ENCODE data around the gene NOTCH1. TPM values are rescaled to one million over a fixed set of nuclear protein-coding genes. Genes with fewer than 3 reads are reported as not detected.

Gene NOTCH1
- total RNA-seq, 1 experiment from 2014 or later: 28.5 TPM

DNA sequence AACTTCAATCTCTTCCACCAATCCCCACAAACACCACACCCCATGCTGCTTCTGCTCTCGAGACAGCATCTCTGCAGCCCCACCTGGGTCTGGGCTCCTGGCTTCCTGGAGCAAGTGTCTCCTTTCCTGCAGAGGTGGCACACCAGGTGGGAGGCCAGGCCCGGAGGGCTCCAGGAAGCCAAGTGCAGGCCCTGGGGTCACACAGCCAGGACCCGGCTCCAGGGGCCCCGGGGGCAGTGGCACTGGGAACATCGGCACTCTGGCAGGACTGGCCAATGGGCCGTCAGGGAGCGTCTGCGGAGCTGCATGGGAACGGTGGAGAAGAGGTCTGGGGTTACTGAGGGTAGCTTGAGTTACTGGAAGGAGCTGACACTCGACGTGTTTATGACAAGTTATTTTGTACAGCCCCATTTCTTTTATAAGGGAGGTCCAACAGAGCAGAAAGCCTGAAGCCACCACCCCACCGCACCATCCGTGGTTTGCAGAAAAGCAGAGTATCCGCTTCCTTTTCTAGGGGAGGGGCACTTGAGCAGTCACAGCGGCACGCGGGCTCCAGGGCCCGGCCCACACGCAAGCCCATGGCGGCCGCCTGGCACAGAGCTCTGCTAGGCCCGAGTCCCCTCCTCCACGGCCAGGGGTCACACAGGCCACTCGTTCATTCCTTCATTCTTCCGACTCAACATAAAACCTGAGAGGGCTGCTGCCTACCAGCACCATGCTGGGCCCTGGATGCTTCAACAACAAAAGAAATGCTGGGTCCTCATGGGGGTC, 91.6 kb downstream of the NOTCH1 start:
- Histone ChIP-seq H3K4me3 (no peak overlapping the region), H3K9me3 (replicated peaks) (no peaks in the 10 kb centered on the region), H3K36me3 (peaks cover 86% of the 10 kb centered on the region), H3K27ac (no peak overlapping the region), H3K27me3 (no peaks in the 10 kb centered on the region), H3K4me1 (peaks cover 18% of the 10 kb centered on the region)
- no peak for DNase-seq

DNA sequence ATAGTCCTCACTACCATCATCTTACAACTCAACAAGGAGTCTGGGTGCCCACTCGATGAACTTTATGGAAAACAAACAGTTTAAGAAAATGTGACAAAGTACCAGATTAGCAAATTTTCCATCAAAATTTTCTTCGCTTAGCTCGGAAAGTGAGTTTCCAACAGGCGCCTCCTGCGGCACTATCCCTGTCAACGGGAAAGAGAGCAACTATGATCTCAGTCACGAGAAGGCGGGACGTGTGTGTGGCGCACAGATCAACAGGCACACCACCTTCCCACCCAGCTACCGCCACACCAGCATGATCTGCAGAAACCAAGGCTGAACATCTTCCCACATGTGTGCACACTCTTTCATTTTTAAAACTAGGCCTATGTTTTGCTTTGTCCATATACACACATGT, 92.5 kb downstream of the NOTCH1 start:
- peaks cover 24% of the 10 kb centered on the region for H3K4me1 ChIP-seq
- no peak overlapping the region for H3K27ac ChIP-seq
- no peak for DNase-seq
- H3K4me3 ChIP-seq: no peak overlapping the region
- no peaks in the 10 kb centered on the region for H3K9me3 ChIP-seq (replicated peaks)
- H3K27me3 ChIP-seq: no peaks in the 10 kb centered on the region
- peaks cover 77% of the 10 kb centered on the region for H3K36me3 ChIP-seq

DNA sequence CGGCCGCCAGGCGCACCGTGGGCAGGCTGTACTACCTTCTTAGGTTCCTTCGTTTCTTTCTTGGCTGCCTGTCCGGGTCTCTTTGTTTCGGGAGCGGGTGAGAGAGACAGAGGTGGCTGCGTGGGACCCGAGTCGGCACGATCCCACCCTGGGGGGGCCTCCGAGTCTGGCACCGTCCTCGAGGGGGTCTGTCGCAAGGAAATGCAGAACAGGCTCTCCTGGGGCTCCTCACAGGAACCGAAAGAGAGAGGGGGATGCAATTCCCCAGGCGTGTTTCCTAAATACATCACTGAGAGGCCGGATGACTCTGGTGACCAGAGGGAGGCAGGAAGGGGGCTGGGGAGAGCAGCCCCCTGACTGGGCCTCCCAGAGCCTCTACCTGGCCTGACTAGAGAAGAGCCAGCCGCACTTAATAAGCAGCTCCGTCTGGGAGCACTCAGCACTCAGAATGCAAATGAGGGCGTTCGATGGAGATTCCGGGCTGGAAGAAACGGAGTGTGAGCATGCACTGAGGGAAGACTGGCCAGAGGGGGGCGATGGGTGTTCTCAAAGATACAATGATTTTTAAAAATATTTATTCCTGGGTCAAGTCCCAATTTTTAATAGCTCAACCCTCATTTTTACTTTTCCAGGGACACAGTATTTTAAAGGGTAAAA, 94.5 kb downstream of the NOTCH1 start:
- Histone ChIP-seq H3K9me3 (replicated peaks) (no peaks in the 10 kb centered on the region), H3K4me1 (peaks cover 24% of the 10 kb centered on the region), H3K27me3 (no peaks in the 10 kb centered on the region), H3K27ac (no peak overlapping the region; the same call in 1 of the 2 replicates), H3K36me3 (peaks cover 74% of the 10 kb centered on the region), H3K4me3 (no peak overlapping the region)
- no peak for DNase-seq

DNA sequence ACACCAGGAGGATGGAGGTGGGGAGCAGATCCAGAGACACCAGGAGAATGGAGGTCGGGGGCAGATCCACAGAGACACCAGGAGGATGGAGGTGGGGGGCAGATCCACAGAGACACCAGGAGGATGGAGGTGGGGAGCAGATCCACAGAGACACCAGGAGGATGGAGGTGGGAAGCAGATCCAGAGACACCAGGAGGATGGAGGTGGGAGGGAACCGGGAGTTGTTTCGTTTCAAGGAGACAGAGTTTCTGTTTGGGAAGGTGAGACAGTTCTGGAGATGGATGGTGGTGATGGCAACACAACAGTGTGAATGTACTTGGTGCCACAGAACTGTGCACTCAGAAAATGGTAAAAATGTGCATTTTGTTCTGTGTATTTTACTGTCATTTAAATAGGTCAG, 97.2 kb downstream of the NOTCH1 start:
- DNase-seq: no peak
- H3K4me1 ChIP-seq: peaks cover 24% of the 10 kb centered on the region
- peak overlapping the region; percentile 82 for H3K27ac ChIP-seq
- peaks cover 53% of the 10 kb centered on the region for H3K36me3 ChIP-seq
- no peaks in the 10 kb centered on the region for H3K9me3 ChIP-seq (replicated peaks)
- no peak overlapping the region for H3K4me3 ChIP-seq
- no peaks in the 10 kb centered on the region for H3K27me3 ChIP-seq

DNA sequence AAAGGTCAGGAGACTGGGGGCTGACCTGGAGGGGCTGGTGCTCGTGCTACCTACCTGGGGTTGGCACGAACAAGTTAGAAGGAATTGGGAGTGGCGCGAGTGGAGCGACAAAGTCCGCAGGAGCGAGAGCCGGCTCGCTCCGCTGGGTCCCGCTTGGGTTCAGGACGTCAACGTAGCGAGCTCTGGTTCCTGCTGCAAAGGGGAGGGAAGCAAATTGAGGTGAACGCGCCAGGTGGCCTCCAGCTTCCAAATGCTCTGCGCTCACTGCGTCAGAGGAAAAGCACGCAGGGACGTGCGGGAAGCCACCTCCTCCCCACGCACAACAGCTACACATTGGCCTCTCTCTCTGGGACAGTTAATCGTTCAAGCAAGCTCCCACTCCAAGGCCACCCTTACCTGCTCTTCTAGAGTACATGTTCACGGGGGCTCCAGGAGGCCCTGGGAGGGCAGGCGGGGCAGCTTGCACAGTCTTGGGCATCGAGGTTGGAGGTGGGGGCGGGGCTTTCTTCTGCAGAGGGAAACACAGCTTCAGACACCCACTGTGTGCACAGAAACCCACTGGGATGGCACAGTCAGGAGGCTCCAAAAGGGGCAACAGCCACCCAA, 98.6 kb downstream of the NOTCH1 start:
- H3K9me3 ChIP-seq (replicated peaks): no peaks in the 10 kb centered on the region
- H3K36me3 ChIP-seq: peaks cover 59% of the 10 kb centered on the region
- no peak overlapping the region for H3K4me3 ChIP-seq
- H3K27me3 ChIP-seq: no peaks in the 10 kb centered on the region
- DNase-seq: no peak
- H3K27ac ChIP-seq: no peak overlapping the region
- H3K4me1 ChIP-seq: peaks cover 24% of the 10 kb centered on the region

DNA sequence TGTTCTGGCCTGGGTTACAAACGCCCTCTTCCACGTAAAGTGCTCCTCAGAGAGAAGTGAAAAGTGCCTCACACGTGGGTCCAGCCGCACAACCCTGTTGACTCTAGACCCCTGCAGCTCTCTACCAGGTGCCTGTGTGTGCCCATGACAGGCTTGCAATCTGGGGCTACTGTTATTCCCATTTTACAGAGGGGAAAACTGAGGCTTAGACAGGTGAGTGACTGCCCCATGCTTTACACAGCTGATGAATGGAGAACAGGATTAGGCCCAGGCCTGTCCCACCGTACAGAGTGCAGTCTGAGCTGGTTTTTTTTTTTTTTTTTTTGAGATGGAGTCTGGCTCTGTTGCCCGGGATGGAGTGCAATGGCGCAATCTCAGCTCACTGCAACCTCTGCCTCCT, 100.0 kb downstream of the NOTCH1 start:
- Histone ChIP-seq H3K9me3 (replicated peaks) (no peaks in the 10 kb centered on the region), H3K27ac (no peak overlapping the region), H3K27me3 (no peaks in the 10 kb centered on the region), H3K4me3 (no peak overlapping the region), H3K4me1 (peaks cover 23% of the 10 kb centered on the region), H3K36me3 (peaks cover 52% of the 10 kb centered on the region)
- DNase-seq: no peak

Other genes starting within 250 kb of the NOTCH1 start
- 0.05 TPM in 1 of 2 replicates, not detected in the other for gene CCDC187, start 242.0 kb downstream of the NOTCH1 start, total RNA-seq (2014; rRNA removed; shearing (Covaris generic))
- gene GPSM1, start 218.5 kb downstream of the NOTCH1 start, total RNA-seq (2014; rRNA removed; shearing (Covaris generic)): 52.5 and 57.2 TPM in 2 replicates
- gene DNLZ, start 182.3 kb downstream of the NOTCH1 start, total RNA-seq (2014; rRNA removed; shearing (Covaris generic)): 17.0 and 19.4 TPM in 2 replicates
- 8.8 and 11.8 TPM in 2 replicates for gene CARD9, start 172.4 kb downstream of the NOTCH1 start, total RNA-seq (2014; rRNA removed; shearing (Covaris generic))
- gene SNAPC4, start 145.9 kb downstream of the NOTCH1 start, total RNA-seq (2014; rRNA removed; shearing (Covaris generic)): 7.5 and 8.9 TPM in 2 replicates
- gene ENTR1, start 135.4 kb downstream of the NOTCH1 start, total RNA-seq (2014; rRNA removed; shearing (Covaris generic)): 56.5 and 72.0 TPM in 2 replicates
- 82.0 and 87.1 TPM in 2 replicates for gene PMPCA, start 135.4 kb downstream of the NOTCH1 start, total RNA-seq (2014; rRNA removed; shearing (Covaris generic))
- 14.3 and 18.3 TPM in 2 replicates for gene INPP5E, start 106.2 kb downstream of the NOTCH1 start, total RNA-seq (2014; rRNA removed; shearing (Covaris generic))
- gene SEC16A, start 63.0 kb downstream of the NOTCH1 start, total RNA-seq (2014; rRNA removed; shearing (Covaris generic)): 44.5 and 47.7 TPM in 2 replicates
- gene EGFL7, start 116.9 kb upstream of the NOTCH1 start, total RNA-seq (2014; rRNA removed; shearing (Covaris generic)): 0.71 and 0.81 TPM in 2 replicates
- 11.2 and 11.8 TPM in 2 replicates for gene AGPAT2, start 141.4 kb upstream of the NOTCH1 start, total RNA-seq (2014; rRNA removed; shearing (Covaris generic))
- gene DIPK1B, start 166.5 kb upstream of the NOTCH1 start, total RNA-seq (2014; rRNA removed; shearing (Covaris generic)): 5.0 and 6.1 TPM in 2 replicates
- gene LCN10, start 196.9 kb upstream of the NOTCH1 start, total RNA-seq (2014; rRNA removed; shearing (Covaris generic)): 0.10 TPM in 1 of 2 replicates, not detected in the other
- not detected in 2 replicates for gene LCN6, start 202.5 kb upstream of the NOTCH1 start, total RNA-seq (2014; rRNA removed; shearing (Covaris generic))
- not detected in 2 replicates for gene LCN8, start 212.2 kb upstream of the NOTCH1 start, total RNA-seq (2014; rRNA removed; shearing (Covaris generic))
- not detected in 2 replicates for gene LCN15, start 218.5 kb upstream of the NOTCH1 start, total RNA-seq (2014; rRNA removed; shearing (Covaris generic))
- gene TMEM141, start 245.3 kb upstream of the NOTCH1 start, total RNA-seq (2014; rRNA removed; shearing (Covaris generic)): 17.3 and 26.2 TPM in 2 replicates

Data from SJCRH30 (cell line).